Measurements from ENCODE around the gene ZNF410. TPM values are rescaled to one million over a fixed set of nuclear protein-coding genes. Genes with fewer than 3 reads are reported as not detected.
"Not testable (repeated sequence)": the region's sequence is repeated elsewhere in the genome, so short reads cannot be mapped to it uniquely, and the experiment has no call there.

ZNF410 gene
- total RNA-seq, 1 experiment from 2014 or later: 46.8 TPM

DNA sequence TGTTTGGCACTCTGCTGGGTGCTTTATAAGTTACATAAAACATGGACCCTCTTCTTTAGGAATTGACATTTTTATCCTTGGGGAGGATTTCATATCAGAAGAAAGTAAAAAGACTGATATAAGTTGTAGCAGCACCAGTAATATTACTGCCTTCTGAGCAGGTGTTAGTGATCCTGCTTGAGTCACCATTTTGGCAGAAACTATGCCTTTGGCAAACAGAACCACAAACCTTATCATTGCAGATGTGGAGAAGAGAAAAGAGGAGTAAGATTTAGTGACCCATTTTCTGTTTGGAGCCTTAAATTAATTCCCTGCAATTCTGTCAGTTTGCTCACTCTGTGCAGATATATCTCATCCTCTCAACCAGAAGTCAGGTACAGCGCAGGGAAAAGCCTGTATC, 23.0 kb downstream of the ZNF410 start:
- peaks cover 72% of the 10 kb centered on the region for H3K36me3 ChIP-seq (ENCODE audit: low read depth, low read length)
- H3K9me2 ChIP-seq (replicated peaks; ENCODE audit: low read length): no peaks in the 10 kb centered on the region
- no peak overlapping the region for H3K4me3 ChIP-seq (ENCODE audit: low read length)

DNA sequence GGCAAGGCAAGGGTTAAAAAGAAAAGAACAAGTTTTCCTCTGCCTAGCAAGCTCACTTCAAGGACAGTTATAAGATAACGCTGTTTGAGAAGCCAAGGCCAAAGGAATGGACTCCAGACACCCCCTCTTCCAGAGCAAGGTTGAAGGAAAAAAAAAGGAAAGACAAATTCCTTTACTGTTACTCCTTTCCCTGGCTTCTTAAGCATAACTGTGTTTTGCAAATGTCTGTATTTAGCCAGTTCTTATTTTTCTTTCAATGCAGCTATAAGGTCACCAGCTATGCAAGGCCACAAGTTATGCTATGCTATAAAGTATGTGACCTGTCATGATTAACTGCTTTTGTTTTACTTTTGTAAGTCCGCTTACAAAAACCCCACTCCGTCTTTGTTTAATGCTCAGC, 26.6 kb downstream of the ZNF410 start:
- intact Hi-C loops (cut with micrococcal nuclease): no loop called here
- Histone ChIP-seq H3K79me2 (ENCODE audit: low read length) (0 out of 2 replicates have a peak, but pooled peaks cover 10% of the 10 kb centered on the region), H3K4me3 (ENCODE audit: low read length) (no peak overlapping the region), H3K27ac (ENCODE audit: low read length) (no peak overlapping the region), H3K27me3 (ENCODE audit: low read length) (no peaks in the 10 kb centered on the region), H3K4me2 (ENCODE audit: low read length) (no peak overlapping the region), H2AFZ (ENCODE audit: low read length) (no peak overlapping the region), H4K20me1 (ENCODE audit: low read length) (no peaks in the 10 kb centered on the region), H3K9ac (ENCODE audit: low read length) (no peak overlapping the region), H3K9me2 (replicated peaks; ENCODE audit: low read length) (no peaks in the 10 kb centered on the region), H3K4me1 (ENCODE audit: insufficient read depth, low read length) (peaks cover 6% of the 10 kb centered on the region), H3F3A (ENCODE audit: low read length, unreplicated experiment) (no peaks in the 10 kb centered on the region), H3K9me3 (ENCODE audit: low read length) (no peaks in the 10 kb centered on the region), H3K36me3 (ENCODE audit: low read depth, low read length) (peaks cover 58% of the 10 kb centered on the region)
- ChIA-PET POLR2A (ENCODE audit: unreplicated experiment) (no interaction called here), CTCF (no interaction called here)
- no TSS peak for BruUV-seq (replicated peaks)
- no peak for TF ChIP-seq EZH2 (IDR thresholded peaks at IDR 0.05; ENCODE audit: low read length, unreplicated experiment)
- TF ChIP-seq EZH2phosphoT487 (IDR thresholded peaks at IDR 0.05; ENCODE audit: borderline replicate concordance, low read length): no peak
- TF ChIP-seq, protein P1, sequence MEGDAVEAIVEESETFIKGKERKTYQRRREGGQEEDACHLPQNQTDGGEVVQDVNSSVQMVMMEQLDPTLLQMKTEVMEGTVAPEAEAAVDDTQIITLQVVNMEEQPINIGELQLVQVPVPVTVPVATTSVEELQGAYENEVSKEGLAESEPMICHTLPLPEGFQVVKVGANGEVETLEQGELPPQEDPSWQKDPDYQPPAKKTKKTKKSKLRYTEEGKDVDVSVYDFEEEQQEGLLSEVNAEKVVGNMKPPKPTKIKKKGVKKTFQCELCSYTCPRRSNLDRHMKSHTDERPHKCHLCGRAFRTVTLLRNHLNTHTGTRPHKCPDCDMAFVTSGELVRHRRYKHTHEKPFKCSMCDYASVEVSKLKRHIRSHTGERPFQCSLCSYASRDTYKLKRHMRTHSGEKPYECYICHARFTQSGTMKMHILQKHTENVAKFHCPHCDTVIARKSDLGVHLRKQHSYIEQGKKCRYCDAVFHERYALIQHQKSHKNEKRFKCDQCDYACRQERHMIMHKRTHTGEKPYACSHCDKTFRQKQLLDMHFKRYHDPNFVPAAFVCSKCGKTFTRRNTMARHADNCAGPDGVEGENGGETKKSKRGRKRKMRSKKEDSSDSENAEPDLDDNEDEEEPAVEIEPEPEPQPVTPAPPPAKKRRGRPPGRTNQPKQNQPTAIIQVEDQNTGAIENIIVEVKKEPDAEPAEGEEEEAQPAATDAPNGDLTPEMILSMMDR (conservative IDR thresholded peaks at IDR 0.05; ENCODE audit: low read depth, low read length): no peak
- no peak for DNase-seq
- no peak for ATAC-seq

More for the DNA sequence above, 23.0 kb downstream of the ZNF410 start:
- TF ChIP-seq EZH2phosphoT487 (IDR thresholded peaks at IDR 0.05; ENCODE audit: borderline replicate concordance, low read length) (no peak), EZH2 (IDR thresholded peaks at IDR 0.05; ENCODE audit: low read length, unreplicated experiment) (no peak)
- TF ChIP-seq, protein P1 (conservative IDR thresholded peaks at IDR 0.05; ENCODE audit: low read depth, low read length): no peak
- Histone ChIP-seq H3K9ac (ENCODE audit: low read length) (no peak overlapping the region), H3K4me2 (ENCODE audit: low read length) (no peak overlapping the region), H3F3A (ENCODE audit: low read length, unreplicated experiment) (no peaks in the 10 kb centered on the region), H3K9me3 (ENCODE audit: low read length) (no peaks in the 10 kb centered on the region), H3K27ac (ENCODE audit: low read length) (no peak overlapping the region), H3K79me2 (ENCODE audit: low read length) (0 out of 2 replicates have a peak, but pooled peaks cover 6% of the 10 kb centered on the region), H3K4me1 (ENCODE audit: insufficient read depth, low read length) (no peaks in the 10 kb centered on the region), H4K20me1 (ENCODE audit: low read length) (no peaks in the 10 kb centered on the region), H3K27me3 (ENCODE audit: low read length) (no peaks in the 10 kb centered on the region), H2AFZ (ENCODE audit: low read length) (no peak overlapping the region)
- intact Hi-C loops (cut with micrococcal nuclease): no loop called here
- DNase-seq (no peak), ATAC-seq (no peak)
- POLR2A ChIA-PET (ENCODE audit: unreplicated experiment): no interaction called here
- CTCF ChIA-PET: no interaction called here
- TSS peak; percentile 9 for BruUV-seq (replicated peaks)

DNA sequence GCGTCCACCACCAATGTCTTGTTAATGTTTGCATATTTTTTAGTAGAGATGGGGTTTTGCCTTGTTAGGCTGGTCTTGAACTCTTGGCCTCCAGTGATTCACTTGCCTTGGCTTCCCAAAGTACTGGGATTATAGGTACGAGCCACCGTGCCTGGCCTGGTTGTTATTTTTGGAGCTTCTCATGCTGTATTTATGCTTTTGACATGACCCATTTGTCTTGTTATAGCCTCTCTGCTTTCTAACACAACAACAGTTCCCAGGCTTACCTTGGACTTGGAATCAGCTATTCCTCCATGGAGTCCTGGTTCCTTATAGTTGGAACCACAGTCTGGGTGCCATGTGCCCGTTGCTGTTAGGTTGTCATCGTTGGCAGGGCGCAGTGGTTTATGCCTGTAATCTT, 29.7 kb downstream of the ZNF410 start:
- no peaks in the 10 kb centered on the region for H3K9me2 ChIP-seq (replicated peaks; ENCODE audit: low read length)
- no peak overlapping the region for H2AFZ ChIP-seq (ENCODE audit: low read length)
- H3K36me3 ChIP-seq (ENCODE audit: low read depth, low read length): peaks cover 42% of the 10 kb centered on the region
- no peak overlapping the region for H3K4me2 ChIP-seq (ENCODE audit: low read length)
- CTCF ChIA-PET: interaction anchor here (0.6 kb wide), 1 partner anchor 205 kb away, joined by 3 read pairs; no protein-coding TSS in a partner anchor
- no peaks in the 10 kb centered on the region for H3K9me3 ChIP-seq (ENCODE audit: low read length)
- no peaks in the 10 kb centered on the region for H4K20me1 ChIP-seq (ENCODE audit: low read length)
- intact Hi-C loops (cut with micrococcal nuclease): no loop called here
- no peaks in the 10 kb centered on the region for H3F3A ChIP-seq (ENCODE audit: low read length, unreplicated experiment)
- ATAC-seq (no peak), DNase-seq (no peak)
- POLR2A ChIA-PET (ENCODE audit: unreplicated experiment): no interaction called here
- H3K9ac ChIP-seq (ENCODE audit: low read length): no peak overlapping the region
- TF ChIP-seq, protein P1 (conservative IDR thresholded peaks at IDR 0.05; ENCODE audit: low read depth, low read length): no peak
- TF ChIP-seq EZH2 (IDR thresholded peaks at IDR 0.05; ENCODE audit: low read length, unreplicated experiment): no peak
- no peak for TF ChIP-seq EZH2phosphoT487 (IDR thresholded peaks at IDR 0.05; ENCODE audit: borderline replicate concordance, low read length)
- 0 out of 2 replicates have a peak, but pooled peaks cover 10% of the 10 kb centered on the region for H3K79me2 ChIP-seq (ENCODE audit: low read length)
- H3K27ac ChIP-seq (ENCODE audit: low read length): no peak overlapping the region
- no peak overlapping the region for H3K4me3 ChIP-seq (ENCODE audit: low read length)
- H3K27me3 ChIP-seq (ENCODE audit: low read length): no peaks in the 10 kb centered on the region
- no TSS peak for BruUV-seq (replicated peaks)
- H3K4me1 ChIP-seq (ENCODE audit: insufficient read depth, low read length): peaks cover 6% of the 10 kb centered on the region

DNA sequence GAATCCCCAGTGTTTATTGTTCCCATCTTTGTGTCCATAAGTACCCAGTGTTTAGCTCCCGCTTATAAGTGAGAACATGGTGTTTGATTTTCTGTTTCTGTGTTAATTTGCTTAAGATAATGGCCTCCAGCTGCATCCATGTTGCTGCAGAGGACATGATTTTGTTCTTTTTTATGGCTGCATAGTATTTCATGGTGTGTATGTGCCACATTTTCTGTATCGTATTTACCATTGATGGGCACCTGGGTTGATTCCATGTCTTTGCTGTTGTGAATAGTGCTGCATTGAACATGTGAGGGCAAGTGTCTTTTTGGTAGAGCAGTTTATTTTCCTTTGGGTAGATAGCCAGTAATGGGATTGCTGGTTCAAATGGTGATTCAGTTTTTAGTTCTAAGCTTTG, 32.8 kb downstream of the ZNF410 start:
- H3K4me1 ChIP-seq (ENCODE audit: insufficient read depth, low read length); H4K20me1 ChIP-seq (ENCODE audit: low read length); ATAC-seq; CTCF ChIA-PET; H3K27me3 ChIP-seq (ENCODE audit: low read length); H3K79me2 ChIP-seq (ENCODE audit: low read length); H3K9me3 ChIP-seq (ENCODE audit: low read length); H3K27ac ChIP-seq (ENCODE audit: low read length); DNase-seq; H3F3A ChIP-seq (ENCODE audit: low read length, unreplicated experiment); H3K9ac ChIP-seq (ENCODE audit: low read length); BruUV-seq (replicated peaks); H3K9me2 ChIP-seq (replicated peaks; ENCODE audit: low read length); H3K4me3 ChIP-seq (ENCODE audit: low read length); H2AFZ ChIP-seq (ENCODE audit: low read length); intact Hi-C loops (cut with micrococcal nuclease); H3K4me2 ChIP-seq (ENCODE audit: low read length): not testable (repeated sequence)
- peaks cover 44% of the 10 kb centered on the region for H3K36me3 ChIP-seq (ENCODE audit: low read depth, low read length)
- POLR2A ChIA-PET (ENCODE audit: unreplicated experiment): interaction anchor here (0.6 kb wide), 1 partner anchor 30 kb away, joined by 13 read pairs; the partner anchor contains the start of gene FAM161B

Measured in PC-3 (cell line).